ENCODE results near the gene NEXMIF. TPM values are rescaled to one million over a fixed set of nuclear protein-coding genes. Genes with fewer than 3 reads are reported as not detected.
"Not testable (repeated sequence)": the region's sequence is repeated elsewhere in the genome, so short reads cannot be mapped to it uniquely, and the experiment has no call there.

NEXMIF gene
- polyA plus RNA-seq (2012; ENCODE audit: low read depth, missing spikeins) = 1.8 TPM

DNA sequence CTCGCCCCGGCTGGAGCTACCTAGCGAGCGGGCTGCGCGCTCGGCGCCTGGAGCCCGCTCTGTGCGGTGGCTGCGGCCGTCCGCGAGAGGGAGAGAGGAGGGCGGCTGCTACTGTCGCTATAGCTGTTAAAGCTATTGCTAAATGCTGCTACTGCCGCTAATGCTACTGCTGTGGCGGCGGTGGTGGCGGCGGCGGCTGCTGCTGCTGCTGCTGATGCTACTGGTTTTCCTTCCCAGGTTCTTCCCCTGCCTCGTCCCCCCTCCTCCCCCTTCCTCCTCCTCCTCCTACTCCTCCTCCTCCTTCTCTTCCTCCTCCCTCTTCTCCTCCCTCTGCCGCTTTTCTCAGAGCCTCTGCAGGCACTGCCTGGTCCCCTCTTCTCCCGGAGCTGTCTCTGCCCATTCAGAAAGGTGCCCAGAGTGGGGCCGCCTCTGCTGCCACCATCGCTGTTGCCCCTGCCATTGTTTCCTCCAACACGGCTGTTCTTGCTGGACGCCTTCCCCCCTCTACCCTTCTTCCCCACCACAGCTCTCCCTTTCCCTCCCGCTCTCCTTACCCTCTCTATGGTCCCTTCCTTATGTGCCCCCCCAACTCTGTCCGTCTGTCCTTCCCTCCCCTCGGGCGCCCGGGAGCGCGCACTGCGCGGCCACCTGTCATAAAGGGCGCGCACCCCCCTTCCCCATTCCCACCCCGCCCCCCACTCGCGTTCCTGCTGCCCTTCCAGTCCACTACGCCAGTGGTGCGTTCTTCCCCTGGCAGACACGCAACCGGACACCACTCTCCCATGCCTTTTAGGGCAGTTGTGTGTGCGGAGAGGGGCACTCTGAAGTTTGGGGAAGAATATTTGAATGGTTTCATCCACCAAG lies at the start of gene NEXMIF:
Gene NEXMIF (minus strand): TSS at position 228 of the 864 bp plus-strand sequence.
- TF ChIP-seq POLR2AphosphoS5 (IDR thresholded peaks at IDR 0.05; ENCODE audit: low read depth, low read length) (no peak), TAF1 (IDR thresholded peaks at IDR 0.05; ENCODE audit: low read depth, low read length) (0 out of 2 replicates have a peak, but pooled peaks have one; percentile 32)
- FAIRE-seq = peak; percentile 93
- peak; percentile 33 for DNase-seq (ENCODE audit: insufficient read length, low spot score)

DNA sequence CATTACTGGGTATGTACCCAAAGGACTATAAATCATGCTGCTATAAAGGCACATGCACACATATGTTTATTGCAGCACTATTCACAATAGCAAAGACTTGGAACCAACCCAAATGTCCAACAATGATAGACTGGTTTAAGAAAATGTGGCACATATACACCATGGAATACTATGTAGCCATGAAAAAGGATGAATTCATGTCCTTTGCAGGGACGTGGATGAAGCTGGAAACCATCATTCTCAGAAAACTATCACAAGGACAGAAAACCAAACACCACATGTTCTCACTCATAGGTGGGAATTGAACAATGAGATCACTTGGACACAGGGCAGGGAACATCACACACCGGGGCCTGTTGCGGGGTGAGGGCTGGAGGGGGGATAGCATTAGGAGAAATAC lies 36.7 kb upstream of the NEXMIF start:
- not testable (repeated sequence) for DNase-seq (ENCODE audit: insufficient read length, low spot score); FAIRE-seq

DNA sequence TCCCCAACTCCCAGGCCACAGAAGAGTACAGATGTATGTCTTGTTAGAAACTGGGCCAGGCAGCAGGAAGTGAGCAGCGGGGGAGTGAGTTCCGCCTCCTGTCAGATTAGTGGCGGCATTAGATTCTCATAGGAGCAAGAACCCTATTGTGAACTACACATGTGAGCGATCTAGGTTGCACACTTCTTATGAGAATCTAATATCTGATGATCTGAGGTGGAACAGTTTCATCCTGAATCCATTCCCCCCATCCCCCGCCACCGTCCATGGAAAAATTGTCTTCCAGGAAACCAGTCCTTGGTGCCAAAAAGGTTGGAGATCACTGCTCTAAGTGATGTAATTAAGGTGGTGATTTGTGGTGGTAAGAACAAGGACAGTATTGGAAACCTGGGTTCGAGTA lies 24.5 kb upstream of the NEXMIF start:
- FAIRE-seq (no peak), DNase-seq (ENCODE audit: insufficient read length, low spot score) (no peak)
- TF ChIP-seq TAF1 (IDR thresholded peaks at IDR 0.05; ENCODE audit: low read depth, low read length) (no peak), POU2F2 (IDR thresholded peaks at IDR 0.05; ENCODE audit: low read depth, low read length) (no peak), SPI1 (IDR thresholded peaks at IDR 0.05; ENCODE audit: low read depth, low read length) (no peak), POLR2AphosphoS5 (IDR thresholded peaks at IDR 0.05; ENCODE audit: low read depth, low read length) (no peak), POLR2A (IDR thresholded peaks at IDR 0.05; ENCODE audit: low read depth, low read length) (no peak), PAX5 (IDR thresholded peaks at IDR 0.05; ENCODE audit: insufficient read depth, low read length, severe bottlenecking) (no peak)

DNA sequence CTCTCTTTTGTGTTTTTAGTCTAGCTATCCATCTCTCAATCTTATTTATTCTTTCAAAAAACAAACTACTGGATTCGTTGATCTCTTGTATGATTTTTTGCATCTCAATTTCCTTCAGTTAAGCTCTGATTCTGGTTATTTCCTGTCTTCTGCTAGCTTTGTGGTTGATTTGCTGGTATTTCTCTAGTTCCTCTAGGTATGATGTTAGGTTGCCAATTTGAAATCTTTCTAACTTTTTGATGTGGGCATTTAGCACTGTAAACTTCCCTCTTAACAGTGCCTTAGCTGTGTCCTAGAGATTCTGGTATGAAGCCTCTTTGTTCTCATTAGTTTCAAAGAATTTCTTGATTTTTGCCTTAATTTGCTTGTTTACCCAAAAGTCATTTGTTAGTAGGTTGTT lies 15.2 kb upstream of the NEXMIF start:
- TF ChIP-seq PAX5 (IDR thresholded peaks at IDR 0.05; ENCODE audit: insufficient read depth, low read length, severe bottlenecking) (no peak), SPI1 (IDR thresholded peaks at IDR 0.05; ENCODE audit: low read depth, low read length) (no peak), POU2F2 (IDR thresholded peaks at IDR 0.05; ENCODE audit: low read depth, low read length) (no peak), TAF1 (IDR thresholded peaks at IDR 0.05; ENCODE audit: low read depth, low read length) (no peak), POLR2AphosphoS5 (IDR thresholded peaks at IDR 0.05; ENCODE audit: low read depth, low read length) (no peak), POLR2A (IDR thresholded peaks at IDR 0.05; ENCODE audit: low read depth, low read length) (no peak)
- FAIRE-seq (no peak), DNase-seq (ENCODE audit: insufficient read length, low spot score) (no peak)

DNA sequence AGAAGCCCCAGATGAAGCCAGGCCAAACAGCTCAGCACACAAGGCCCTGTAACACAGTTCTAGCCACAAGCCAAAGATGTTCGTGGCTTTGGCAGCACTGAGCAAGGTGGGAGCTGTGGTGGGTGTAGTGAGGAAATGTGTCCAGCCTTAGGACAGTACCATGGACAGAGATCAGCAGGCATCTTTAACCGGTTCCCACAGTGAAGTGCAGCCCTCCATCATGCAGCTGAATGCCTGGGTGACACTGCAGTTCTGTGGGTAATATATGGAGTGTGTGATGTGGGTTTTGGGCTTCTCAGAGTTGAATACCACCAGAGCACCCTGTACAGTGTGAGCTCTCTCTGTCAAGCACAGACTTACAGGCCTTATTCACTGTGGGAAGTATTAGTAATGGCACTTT lies 6.0 kb upstream of the NEXMIF start:
- TF ChIP-seq SPI1 (IDR thresholded peaks at IDR 0.05; ENCODE audit: low read depth, low read length) (no peak), POU2F2 (IDR thresholded peaks at IDR 0.05; ENCODE audit: low read depth, low read length) (no peak), TAF1 (IDR thresholded peaks at IDR 0.05; ENCODE audit: low read depth, low read length) (no peak), POLR2A (IDR thresholded peaks at IDR 0.05; ENCODE audit: low read depth, low read length) (no peak), POLR2AphosphoS5 (IDR thresholded peaks at IDR 0.05; ENCODE audit: low read depth, low read length) (no peak), PAX5 (IDR thresholded peaks at IDR 0.05; ENCODE audit: insufficient read depth, low read length, severe bottlenecking) (no peak)
- DNase-seq (ENCODE audit: insufficient read length, low spot score) (no peak), FAIRE-seq (no peak)

DNA sequence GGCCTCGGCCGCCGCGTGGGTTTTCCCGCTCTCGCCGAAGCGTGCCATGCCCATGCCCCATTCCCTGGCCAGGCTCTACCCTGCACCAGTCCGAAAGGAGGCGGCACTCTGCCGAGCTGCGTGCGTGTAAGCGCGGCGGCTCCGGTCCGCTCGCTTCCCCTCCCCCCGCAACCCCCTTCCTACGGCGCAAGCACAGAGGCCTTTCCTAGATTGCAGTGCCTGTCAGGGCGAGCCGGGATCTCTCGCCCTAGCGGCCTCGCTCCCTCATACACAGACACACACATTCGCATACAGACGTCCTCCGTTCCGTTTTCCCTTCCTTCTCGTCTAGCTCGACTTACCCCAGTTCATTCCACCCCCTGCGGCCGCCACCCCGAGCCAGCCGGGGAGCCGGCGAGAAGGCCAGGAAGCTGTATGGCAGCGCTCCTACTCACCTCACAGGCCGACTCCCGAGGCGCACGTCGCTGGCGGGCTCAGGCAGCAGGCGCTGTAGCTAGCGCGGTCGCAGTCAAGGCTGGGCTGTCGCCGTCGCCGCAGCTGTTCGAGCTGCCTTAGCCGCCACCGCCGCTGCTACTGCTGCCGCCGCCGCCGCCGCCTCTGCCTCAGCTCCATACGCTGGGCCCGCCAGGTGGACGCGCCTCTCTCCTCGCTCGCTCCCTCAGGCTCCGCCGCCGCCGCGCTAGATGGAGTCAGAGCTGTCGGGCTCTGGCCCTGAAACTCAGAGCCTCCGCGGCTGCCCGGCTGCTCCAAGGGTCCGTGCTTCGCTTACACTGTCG lies 615 bp downstream of the NEXMIF start:
- DNase-seq (ENCODE audit: insufficient read length, low spot score) = peak; percentile 30
- no peak for FAIRE-seq
- peak; percentile 66 for TF ChIP-seq POLR2A (IDR thresholded peaks at IDR 0.05; ENCODE audit: low read depth, low read length)
- no peak for TF ChIP-seq PAX5 (IDR thresholded peaks at IDR 0.05; ENCODE audit: insufficient read depth, low read length, severe bottlenecking)
- no peak for TF ChIP-seq POU2F2 (IDR thresholded peaks at IDR 0.05; ENCODE audit: low read depth, low read length)
- peak; percentile 12; the same call in 1 of the 2 replicates for TF ChIP-seq POLR2AphosphoS5 (IDR thresholded peaks at IDR 0.05; ENCODE audit: low read depth, low read length)
- no peak for TF ChIP-seq SPI1 (IDR thresholded peaks at IDR 0.05; ENCODE audit: low read depth, low read length)
- no peak for TF ChIP-seq TAF1 (IDR thresholded peaks at IDR 0.05; ENCODE audit: low read depth, low read length)

DNA sequence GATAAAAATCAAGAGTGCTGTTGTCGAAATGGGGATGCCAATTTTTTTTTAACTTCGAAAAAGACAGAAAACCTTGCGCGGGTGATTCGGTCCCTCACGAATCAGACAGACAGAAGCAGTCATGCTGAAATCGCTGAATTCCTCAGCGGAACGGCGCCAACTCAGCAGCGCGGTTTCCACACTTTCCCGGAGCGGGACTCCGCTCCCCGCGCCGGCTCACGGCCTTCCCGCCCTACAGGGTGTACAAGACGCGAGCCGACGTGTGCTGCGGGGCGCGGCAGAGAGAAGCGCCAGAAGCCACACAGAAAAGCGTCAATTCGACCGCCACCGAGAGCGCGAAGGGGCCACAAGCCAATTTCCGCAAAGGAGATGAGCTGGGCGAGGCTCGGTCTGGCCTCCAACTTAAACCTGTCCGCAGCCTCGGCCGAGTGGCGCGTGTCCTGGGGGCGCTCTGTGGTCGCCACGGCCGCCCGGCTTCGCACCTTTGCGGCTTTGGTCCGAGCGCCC lies 1.3 kb downstream of the NEXMIF start:
- DNase-seq (ENCODE audit: insufficient read length, low spot score) (no peak), FAIRE-seq (peak; percentile 35)

DNA sequence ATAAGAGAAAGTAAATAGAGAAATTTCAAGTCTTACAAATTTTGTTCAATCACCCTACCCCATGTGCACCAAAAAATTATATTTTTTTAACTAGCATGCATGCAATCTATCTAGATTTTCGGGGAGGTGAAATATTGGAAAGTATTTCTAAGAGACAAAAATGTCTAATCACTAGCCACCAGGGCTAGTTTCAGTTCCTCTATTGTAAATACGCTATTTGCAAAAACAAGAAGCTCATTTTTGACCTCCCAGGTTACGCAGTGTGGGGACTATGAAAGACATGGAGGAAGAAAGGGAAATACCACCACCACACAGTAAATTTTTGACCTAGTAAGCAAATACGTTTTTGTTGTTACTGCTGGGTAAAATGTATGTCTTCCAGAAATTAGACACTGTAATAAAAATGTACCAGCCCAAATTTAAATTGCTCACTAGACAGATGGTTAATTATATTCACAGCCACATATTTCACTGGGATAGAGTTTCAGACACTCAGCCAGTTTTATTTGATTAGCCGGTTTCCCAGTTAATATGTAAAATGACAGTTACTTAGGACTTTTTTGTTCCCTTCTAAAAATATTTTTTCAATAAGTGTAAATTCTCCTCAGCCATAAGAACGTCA lies 2.2 kb downstream of the NEXMIF start:
- FAIRE-seq = peak; percentile 55
- TF ChIP-seq POLR2A (IDR thresholded peaks at IDR 0.05; ENCODE audit: low read depth, low read length) = peak; percentile 34; the same call in 1 of the 2 replicates
- no peak for TF ChIP-seq TAF1 (IDR thresholded peaks at IDR 0.05; ENCODE audit: low read depth, low read length)
- TF ChIP-seq SPI1 (IDR thresholded peaks at IDR 0.05; ENCODE audit: low read depth, low read length) = peak; percentile 98
- no peak for DNase-seq (ENCODE audit: insufficient read length, low spot score)

More for the DNA sequence above, 1.3 kb downstream of the NEXMIF start:
- TF ChIP-seq POLR2AphosphoS5 (IDR thresholded peaks at IDR 0.05; ENCODE audit: low read depth, low read length) = 0 out of 2 replicates have a peak, but pooled peaks have one; percentile 30
- no peak for TF ChIP-seq POU2F2 (IDR thresholded peaks at IDR 0.05; ENCODE audit: low read depth, low read length)
- peak; percentile 30; the same call in 1 of the 2 replicates for TF ChIP-seq TAF1 (IDR thresholded peaks at IDR 0.05; ENCODE audit: low read depth, low read length)
- TF ChIP-seq PAX5 (IDR thresholded peaks at IDR 0.05; ENCODE audit: insufficient read depth, low read length, severe bottlenecking) = no peak

DNA sequence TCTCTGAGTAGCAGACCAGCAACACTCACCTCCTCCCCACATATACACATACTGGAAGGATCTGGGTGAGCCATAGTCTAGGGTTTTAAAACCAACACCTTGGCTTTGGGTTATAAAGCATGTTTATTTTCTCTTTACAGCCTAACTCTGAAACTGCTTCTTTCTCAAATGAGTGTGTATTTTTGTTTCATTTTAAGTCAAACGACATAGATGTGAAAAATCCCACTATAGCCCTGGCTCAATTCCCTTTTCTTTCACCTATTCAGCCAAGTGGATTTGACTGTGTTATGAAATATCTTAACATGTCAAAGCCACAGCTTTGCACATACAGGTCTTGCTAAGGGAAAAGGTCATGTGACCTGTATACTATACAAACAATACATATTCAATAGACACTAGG lies 13.8 kb downstream of the NEXMIF start:
- no peak for TF ChIP-seq TAF1 (IDR thresholded peaks at IDR 0.05; ENCODE audit: low read depth, low read length)
- TF ChIP-seq SPI1 (IDR thresholded peaks at IDR 0.05; ENCODE audit: low read depth, low read length) = peak; percentile 36; the same call in 1 of the 2 replicates
- DNase-seq (ENCODE audit: insufficient read length, low spot score) (no peak), FAIRE-seq (peak; percentile 63)

Measured in GM12891 (cell line).